ENCODE data around the gene LRCH3.
"Not testable (repeated sequence)": the region's sequence is repeated elsewhere in the genome, so short reads cannot be mapped to it uniquely, and the experiment has no call there.

LRCH3 gene

DNA sequence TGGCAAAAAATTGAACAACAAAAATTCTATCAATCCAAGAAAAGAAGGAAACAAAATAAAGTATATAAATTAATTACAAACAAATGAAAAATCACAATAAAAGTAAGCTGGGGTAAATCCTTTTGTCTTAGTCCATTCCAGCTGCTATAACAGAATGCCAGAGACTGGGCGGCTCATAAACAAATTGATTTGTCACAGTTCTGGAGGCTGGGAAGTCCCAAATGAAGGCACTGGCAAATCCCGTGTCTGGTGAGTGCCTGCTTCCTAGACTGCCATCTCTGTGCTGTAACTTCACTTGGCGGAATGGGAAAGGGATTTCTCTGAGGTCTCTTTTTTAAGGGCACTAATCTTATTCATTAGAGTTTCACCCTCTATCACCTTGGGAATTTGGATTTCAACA, 105.4 kb downstream of the LRCH3 start:
- no peak for DNase-seq (ENCODE audit: extremely low read depth, low read depth)
- TF ChIP-seq, protein P1, sequence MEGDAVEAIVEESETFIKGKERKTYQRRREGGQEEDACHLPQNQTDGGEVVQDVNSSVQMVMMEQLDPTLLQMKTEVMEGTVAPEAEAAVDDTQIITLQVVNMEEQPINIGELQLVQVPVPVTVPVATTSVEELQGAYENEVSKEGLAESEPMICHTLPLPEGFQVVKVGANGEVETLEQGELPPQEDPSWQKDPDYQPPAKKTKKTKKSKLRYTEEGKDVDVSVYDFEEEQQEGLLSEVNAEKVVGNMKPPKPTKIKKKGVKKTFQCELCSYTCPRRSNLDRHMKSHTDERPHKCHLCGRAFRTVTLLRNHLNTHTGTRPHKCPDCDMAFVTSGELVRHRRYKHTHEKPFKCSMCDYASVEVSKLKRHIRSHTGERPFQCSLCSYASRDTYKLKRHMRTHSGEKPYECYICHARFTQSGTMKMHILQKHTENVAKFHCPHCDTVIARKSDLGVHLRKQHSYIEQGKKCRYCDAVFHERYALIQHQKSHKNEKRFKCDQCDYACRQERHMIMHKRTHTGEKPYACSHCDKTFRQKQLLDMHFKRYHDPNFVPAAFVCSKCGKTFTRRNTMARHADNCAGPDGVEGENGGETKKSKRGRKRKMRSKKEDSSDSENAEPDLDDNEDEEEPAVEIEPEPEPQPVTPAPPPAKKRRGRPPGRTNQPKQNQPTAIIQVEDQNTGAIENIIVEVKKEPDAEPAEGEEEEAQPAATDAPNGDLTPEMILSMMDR (IDR thresholded peaks at IDR 0.05; ENCODE audit: low read depth, low read length), result no peak

DNA sequence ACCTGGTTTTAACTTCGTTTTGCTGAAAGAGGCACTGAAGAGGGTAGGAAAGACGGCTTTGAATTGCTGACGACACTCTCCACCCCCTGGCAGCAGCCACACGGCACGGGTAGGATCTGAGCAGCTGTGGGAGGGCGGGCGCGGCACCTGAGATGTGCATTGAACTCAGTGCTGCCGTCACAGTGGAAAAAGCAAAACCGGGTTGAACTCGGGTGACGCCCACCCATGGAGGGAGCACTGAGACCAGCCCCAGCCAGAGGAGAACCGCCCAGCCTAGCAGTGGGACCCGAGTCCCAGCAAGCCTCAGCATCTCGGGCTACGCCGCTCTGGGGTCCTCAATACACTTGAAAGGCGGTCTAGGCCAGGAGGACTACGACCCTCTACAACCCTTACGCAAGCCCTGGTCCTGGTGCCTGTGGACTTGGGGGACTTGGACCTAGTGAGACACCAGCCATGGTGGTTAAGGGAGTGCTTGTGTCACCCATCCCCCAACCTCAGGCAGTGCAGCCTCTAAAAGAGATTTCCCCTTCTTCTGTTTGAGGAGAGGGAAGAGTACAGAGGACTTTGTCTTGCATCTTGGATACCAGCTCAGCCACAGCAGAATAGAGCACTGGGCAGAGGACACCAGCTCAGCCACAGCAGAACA, 108.9 kb downstream of the LRCH3 start:
- TF ChIP-seq, protein P1 (IDR thresholded peaks at IDR 0.05; ENCODE audit: low read depth, low read length), result no peak
- DNase-seq (ENCODE audit: extremely low read depth, low read depth), result no peak

DNA sequence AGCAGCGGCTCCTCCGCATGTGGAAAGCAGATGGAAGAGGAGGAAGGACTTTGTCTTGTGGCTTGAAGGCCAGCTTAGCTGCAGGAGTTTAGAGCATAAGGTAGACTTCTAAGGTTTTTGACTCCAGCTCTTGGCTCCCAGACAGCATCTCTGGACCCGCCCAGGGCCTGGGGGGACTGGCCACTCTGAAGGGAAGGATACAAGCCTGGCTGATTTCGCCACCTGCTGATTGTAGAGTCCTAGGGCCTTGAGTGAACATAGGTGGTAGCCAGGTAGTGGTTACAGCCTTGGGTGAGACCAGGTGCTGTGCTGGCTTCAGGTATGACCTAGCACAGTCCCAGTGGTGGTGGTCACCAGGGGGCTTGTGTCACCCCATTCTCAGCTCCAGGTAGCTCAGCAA, 110.6 kb downstream of the LRCH3 start:
- DNase-seq (ENCODE audit: extremely low read depth, low read depth), result no peak
- TF ChIP-seq, protein P1 (IDR thresholded peaks at IDR 0.05; ENCODE audit: low read depth, low read length), result no peak

DNA sequence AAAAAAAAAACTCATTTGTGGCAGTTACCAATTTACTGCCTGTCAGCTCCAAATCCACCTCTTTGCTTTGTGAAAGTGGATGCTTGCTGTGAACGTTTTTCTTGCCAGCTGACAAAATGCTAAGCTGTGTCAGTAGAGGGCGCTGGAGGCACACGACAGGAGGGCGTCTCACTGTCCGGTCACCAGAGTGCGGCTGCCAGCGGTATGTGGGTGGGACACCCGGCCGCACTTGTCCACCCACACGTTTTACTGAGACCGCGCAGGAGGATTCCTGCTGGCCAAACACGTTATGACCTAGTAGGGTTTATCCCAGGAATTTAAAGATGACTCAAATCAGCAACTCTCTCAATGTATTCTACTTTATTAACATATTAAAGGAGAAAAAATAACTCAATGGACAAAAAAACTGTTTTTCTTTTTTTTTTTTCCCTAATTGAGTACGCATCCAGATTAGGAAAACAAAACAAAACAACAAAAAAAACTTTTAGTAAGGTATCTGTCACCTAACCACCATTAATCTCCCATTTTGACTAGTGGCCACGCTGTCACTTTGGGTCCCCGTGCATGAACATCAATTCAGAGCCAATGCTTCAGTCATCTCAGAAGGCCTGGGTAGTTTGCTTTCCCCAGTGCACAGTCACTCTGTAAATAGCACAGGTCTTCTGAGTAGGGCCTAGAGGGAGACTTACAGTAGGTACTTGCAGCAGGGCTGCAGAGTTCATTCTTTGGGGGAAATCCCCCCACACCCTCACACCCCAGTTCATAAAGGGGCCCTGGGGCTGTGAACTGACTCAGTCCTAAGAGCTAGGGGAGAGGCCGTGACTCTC, 115.2 kb downstream of the LRCH3 start:
- TF ChIP-seq, protein P1 (IDR thresholded peaks at IDR 0.05; ENCODE audit: low read depth, low read length), result peak; percentile 94
- peak; percentile 81 for DNase-seq (ENCODE audit: extremely low read depth, low read depth)

DNA sequence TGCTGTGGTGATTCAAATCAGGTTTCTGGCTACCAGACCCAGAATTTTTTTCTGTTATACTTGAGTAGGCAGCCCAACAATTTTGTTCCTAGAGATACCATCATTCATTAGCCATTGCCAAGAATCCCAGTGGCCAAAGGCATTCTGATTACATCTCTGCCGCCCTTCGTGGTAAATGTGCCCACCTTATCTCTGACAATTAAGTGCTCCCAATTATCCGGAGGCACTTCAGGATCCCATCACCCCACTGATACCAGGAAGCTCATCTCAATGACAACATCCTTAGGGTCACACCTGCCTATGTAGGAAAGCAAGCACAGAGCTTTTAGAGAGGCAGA, 115.8 kb downstream of the LRCH3 start:
- TF ChIP-seq, protein P1 (IDR thresholded peaks at IDR 0.05; ENCODE audit: low read depth, low read length), result no peak
- DNase-seq (ENCODE audit: extremely low read depth, low read depth), result no peak

DNA sequence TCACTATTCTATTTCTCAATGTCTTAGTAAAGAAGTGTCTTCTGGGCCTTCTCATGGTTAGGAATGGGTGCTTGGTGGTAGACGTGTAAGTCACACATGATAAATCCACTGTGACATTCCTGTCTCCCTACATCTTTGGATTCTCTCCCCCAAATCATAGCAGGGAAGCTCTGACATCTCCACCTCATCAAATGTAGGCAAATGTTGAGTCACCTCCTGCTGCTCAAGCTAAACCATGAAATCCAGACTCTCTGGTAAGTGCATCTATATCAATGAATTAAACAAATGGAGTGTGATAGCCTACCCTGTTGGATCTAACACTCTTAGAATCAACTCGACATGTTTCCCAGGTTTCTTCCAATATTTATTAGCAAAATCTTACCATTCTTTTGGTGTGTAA, 116.1 kb downstream of the LRCH3 start:
- no peak for DNase-seq (ENCODE audit: extremely low read depth, low read depth)
- TF ChIP-seq, protein P1 (IDR thresholded peaks at IDR 0.05; ENCODE audit: low read depth, low read length), result no peak

DNA sequence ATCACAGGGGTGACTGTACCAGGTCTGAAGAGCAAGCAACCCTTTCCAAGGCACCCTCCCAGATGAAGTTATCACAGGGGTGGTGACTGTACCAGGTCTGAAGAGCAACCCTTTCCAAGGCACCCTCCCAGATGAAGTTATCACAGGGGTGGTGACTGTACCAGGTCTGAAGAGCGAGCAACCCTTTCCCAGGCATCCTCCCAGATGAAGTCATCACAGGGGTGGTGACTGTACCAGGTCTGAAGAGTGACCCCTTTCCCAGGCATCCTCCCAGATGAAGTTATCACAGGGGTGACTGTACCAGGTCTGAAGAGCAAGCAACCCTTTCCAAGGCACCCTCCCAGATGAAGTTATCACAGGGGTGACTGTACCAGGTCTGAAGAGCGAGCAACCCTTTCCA, 117.5 kb downstream of the LRCH3 start:
- DNase-seq (ENCODE audit: extremely low read depth, low read depth), result not testable (repeated sequence)

All from AG09319 (cell line).